HEK293 (cell line): ENCODE results near the gene RGS13.

Experiments
- CTCF ChIA-PET: fragments of 350-600 bp; formaldehyde crosslinking; extraction: SDS; loops from one replicate; lab custom pipeline; 2021; ENCODE audit warnings: antibody characterized with exemption; lab: Yijun Ruan, JAX
- POLR2A ChIA-PET: fragments of 300-600 bp; formaldehyde crosslinking; extraction: SDS; loops from one replicate; lab custom pipeline; 2020; ENCODE audit warnings: antibody characterized with exemption, inconsistent platforms; lab: Yijun Ruan, JAX
- H3K27ac ChIP-seq: fragments of 200-500 bp; sonication (Bioruptor generic); 2 replicates; pipeline ENCODE4 v1.5.1; 2014; ENCODE audit warnings: low read depth, low read length, control low read depth, inconsistent platforms; ENCODE audit errors: extremely low read depth
- H3K36me3 ChIP-seq, 2 experiments: fragments of 200-500 bp in 1 of 2; sonication (Bioruptor generic) in 1 of 2; 1 replicate in 1 of 2; 2 replicates in 1 of 2; pipeline ENCODE4 v1.5.1; 2014 to 2017; ENCODE audit warnings: inconsistent platforms in 2 of 2, low read length in 2 of 2; ENCODE audit not compliant: control insufficient read depth in 2 of 2, insufficient read depth in 1 of 2
- H3K4me1 ChIP-seq: fragments of 200-500 bp; sonication (Bioruptor generic); 2 replicates; pipeline ENCODE4 v1.5.1; 2014; ENCODE audit warnings: mild to moderate bottlenecking, low read length, inconsistent platforms; ENCODE audit not compliant: control insufficient read depth, insufficient read depth
- H3K4me3 ChIP-seq: 2 replicates; pipeline ENCODE4 v1.5.1; 2011; ENCODE audit warnings: low read depth, mild to moderate bottlenecking, control low read depth, low read length, moderate library complexity
- H3K9me3 ChIP-seq: fragments of 200-500 bp; sonication (Bioruptor generic); 2 replicates; pipeline ENCODE4 v1.5.1; 2014; ENCODE audit warnings: low read depth, low read length, inconsistent platforms; ENCODE audit not compliant: control insufficient read depth, insufficient read depth
- GLI2 ChIP-seq: fragments of 450-650 bp; formaldehyde crosslinking; IDR thresholded peaks from 2 replicates; pipeline ENCODE4; 2017; ENCODE audit warnings: missing biosample characterization, missing genetic modification characterization, low read depth, borderline replicate concordance
- GLIS1 ChIP-seq: fragments of 450-650 bp; formaldehyde crosslinking; IDR thresholded peaks from 2 replicates; pipeline ENCODE4 v1.5.1; 2016; ENCODE audit warnings: missing biosample characterization, missing genetic modification characterization
- SALL2 ChIP-seq: fragments of 450-650 bp; formaldehyde crosslinking; IDR thresholded peaks from 2 replicates; pipeline ENCODE4 v1.5.0; 2017; ENCODE audit warnings: missing biosample characterization, mild to moderate bottlenecking, missing genetic modification characterization, borderline replicate concordance
- SETDB1 ChIP-seq: IDR thresholded peaks from one replicate; pipeline ENCODE4 v1.6.1; 2017; ENCODE audit warnings: mild to moderate bottlenecking, low read length, moderate library complexity, mixed read lengths; ENCODE audit not compliant: insufficient read length
- ZBTB48 ChIP-seq: fragments of 450-650 bp; formaldehyde crosslinking; IDR thresholded peaks from 2 replicates; pipeline ENCODE4 v1.5.1; 2016; ENCODE audit warnings: missing biosample characterization, missing genetic modification characterization
- ZBTB8A ChIP-seq: fragments of 450-650 bp; formaldehyde crosslinking; IDR thresholded peaks from 2 replicates; pipeline ENCODE4 v1.5.1; 2016; ENCODE audit warnings: missing biosample characterization, missing genetic modification characterization
- ZNF138 ChIP-seq: fragments of 450-650 bp; formaldehyde crosslinking; IDR thresholded peaks from 2 replicates; pipeline ENCODE4 v1.5.1; 2016; ENCODE audit warnings: missing biosample characterization, missing genetic modification characterization, borderline replicate concordance
- ZNF174 ChIP-seq: fragments of 450-650 bp; formaldehyde crosslinking; IDR thresholded peaks from 2 replicates; pipeline ENCODE4 v1.5.0; 2017; ENCODE audit warnings: missing biosample characterization, mild to moderate bottlenecking, missing genetic modification characterization
- ZNF19 ChIP-seq: fragments of 450-650 bp; formaldehyde crosslinking; IDR thresholded peaks from 2 replicates; pipeline ENCODE4; 2016; ENCODE audit warnings: missing biosample characterization, missing genetic modification characterization, low read depth
- ZNF221 ChIP-seq: fragments of 450-650 bp; formaldehyde crosslinking; IDR thresholded peaks from 2 replicates; pipeline ENCODE4 v1.5.1; 2017; ENCODE audit warnings: missing biosample characterization, missing genetic modification characterization, borderline replicate concordance
- ZNF23 ChIP-seq: fragments of 450-650 bp; formaldehyde crosslinking; IDR thresholded peaks from 2 replicates; pipeline ENCODE4 v1.5.1; 2016; ENCODE audit warnings: missing biosample characterization, missing genetic modification characterization, borderline replicate concordance
- ZNF24 ChIP-seq: fragments of 450-650 bp; formaldehyde crosslinking; IDR thresholded peaks from 2 replicates; pipeline ENCODE4 v1.5.1; 2016; ENCODE audit warnings: missing biosample characterization, missing genetic modification characterization
- ZNF302 ChIP-seq: fragments of 450-650 bp; formaldehyde crosslinking; IDR thresholded peaks from 2 replicates; pipeline ENCODE4 v1.5.1; 2016; ENCODE audit warnings: missing biosample characterization, missing genetic modification characterization, low read depth
- ZNF350 ChIP-seq: fragments of 450-650 bp; formaldehyde crosslinking; IDR thresholded peaks from 2 replicates; pipeline ENCODE4 v1.5.0; 2017; ENCODE audit warnings: missing biosample characterization, mild to moderate bottlenecking, missing genetic modification characterization
- ZNF37A ChIP-seq: fragments of 450-650 bp; IDR thresholded peaks from 2 replicates; pipeline ENCODE4 v1.5.1; 2018; ENCODE audit warnings: missing biosample characterization, missing genetic modification characterization
- ZNF394 ChIP-seq: fragments of 450-650 bp; formaldehyde crosslinking; IDR thresholded peaks from 2 replicates; pipeline ENCODE4 v1.5.1; 2016; ENCODE audit warnings: missing biosample characterization, missing genetic modification characterization, mild to moderate bottlenecking, moderate library complexity, borderline replicate concordance
- ZNF501 ChIP-seq: fragments of 450-650 bp; formaldehyde crosslinking; IDR thresholded peaks from 2 replicates; pipeline ENCODE4 v1.5.1; 2016; ENCODE audit warnings: missing biosample characterization, missing genetic modification characterization
- ZNF560 ChIP-seq: fragments of 450-650 bp; formaldehyde crosslinking; IDR thresholded peaks from 2 replicates; pipeline ENCODE4 v1.5.1; 2017; ENCODE audit warnings: missing biosample characterization, missing genetic modification characterization, borderline replicate concordance
- ZNF600 ChIP-seq: fragments of 450-650 bp; formaldehyde crosslinking; IDR thresholded peaks from 2 replicates; pipeline ENCODE4 v1.5.1; 2016; ENCODE audit warnings: missing biosample characterization, missing genetic modification characterization
- ZNF621 ChIP-seq: fragments of 450-650 bp; formaldehyde crosslinking; IDR thresholded peaks from 2 replicates; pipeline ENCODE4 v1.5.1; 2017; ENCODE audit warnings: missing biosample characterization, missing genetic modification characterization
- ZNF629 ChIP-seq: fragments of 450-650 bp; formaldehyde crosslinking; IDR thresholded peaks from 2 replicates; pipeline ENCODE4 v1.5.1; 2017; ENCODE audit warnings: missing biosample characterization, missing genetic modification characterization
- ZNF776 ChIP-seq: fragments of 450-650 bp; formaldehyde crosslinking; IDR thresholded peaks from 2 replicates; pipeline ENCODE4 v1.5.0; 2017; ENCODE audit warnings: missing biosample characterization, missing genetic modification characterization, borderline replicate concordance
- ZNF791 ChIP-seq: fragments of 450-650 bp; formaldehyde crosslinking; IDR thresholded peaks from 2 replicates; pipeline ENCODE4 v1.5.1; 2016; ENCODE audit warnings: missing biosample characterization, missing genetic modification characterization
- ZNF792 ChIP-seq: fragments of 450-650 bp; formaldehyde crosslinking; IDR thresholded peaks from 2 replicates; pipeline ENCODE4 v1.5.1; 2016; ENCODE audit warnings: missing biosample characterization, missing genetic modification characterization
- TF ChIP-seq, protein P1 (sequence below): fragments of 450-650 bp; formaldehyde crosslinking; IDR thresholded peaks from 2 replicates; pipeline ENCODE4 v1.5.1; 2017; ENCODE audit warnings: missing biosample characterization, missing genetic modification characterization
- TF ChIP-seq, protein P2 (sequence below): fragments of 450-650 bp; formaldehyde crosslinking; IDR thresholded peaks from 2 replicates; pipeline ENCODE4 v1.5.1; 2016; ENCODE audit warnings: missing biosample characterization, missing genetic modification characterization, borderline replicate concordance

Gene RGS13

DNA sequence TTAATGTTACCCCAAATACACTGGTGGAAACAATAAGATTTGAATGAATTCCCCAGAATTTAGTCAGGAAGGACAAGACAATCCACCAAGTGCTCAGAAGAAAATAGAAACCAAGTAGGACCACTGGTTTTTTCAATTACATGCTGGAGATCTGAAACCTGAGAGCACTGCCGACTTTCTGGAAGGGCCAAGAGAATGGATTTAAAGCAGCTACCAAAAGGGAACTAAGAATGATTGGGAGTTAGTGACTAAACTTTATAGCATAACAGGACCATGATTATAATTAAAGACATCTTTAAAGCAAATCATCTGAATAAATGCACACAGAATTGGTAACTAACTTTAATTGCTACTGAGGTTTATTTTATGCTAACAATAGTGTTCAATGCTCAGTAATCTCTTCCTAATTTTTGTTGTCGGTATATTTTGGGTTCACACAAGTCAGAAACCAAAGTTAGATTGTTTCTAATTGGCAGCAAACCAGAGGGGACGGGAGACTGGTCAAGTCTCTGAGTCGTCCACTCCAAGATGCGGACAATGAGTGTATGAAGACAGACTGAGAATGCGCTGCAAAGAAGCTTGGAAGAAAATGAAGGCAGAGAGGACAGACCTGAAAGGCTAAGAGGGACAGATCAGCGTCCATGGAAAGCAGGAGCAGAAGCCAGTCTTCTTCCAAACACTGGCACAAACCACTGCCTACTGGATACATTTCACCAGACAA lies 2.3 kb upstream of the RGS13 start (continued):
- TF ChIP-seq ZNF629 (tag by site-specific recombination): no peak
- TF ChIP-seq ZNF24 (tag by site-specific recombination): no peak
- no peak for TF ChIP-seq ZNF791 (tag by site-specific recombination)
- TF ChIP-seq, protein P1, sequence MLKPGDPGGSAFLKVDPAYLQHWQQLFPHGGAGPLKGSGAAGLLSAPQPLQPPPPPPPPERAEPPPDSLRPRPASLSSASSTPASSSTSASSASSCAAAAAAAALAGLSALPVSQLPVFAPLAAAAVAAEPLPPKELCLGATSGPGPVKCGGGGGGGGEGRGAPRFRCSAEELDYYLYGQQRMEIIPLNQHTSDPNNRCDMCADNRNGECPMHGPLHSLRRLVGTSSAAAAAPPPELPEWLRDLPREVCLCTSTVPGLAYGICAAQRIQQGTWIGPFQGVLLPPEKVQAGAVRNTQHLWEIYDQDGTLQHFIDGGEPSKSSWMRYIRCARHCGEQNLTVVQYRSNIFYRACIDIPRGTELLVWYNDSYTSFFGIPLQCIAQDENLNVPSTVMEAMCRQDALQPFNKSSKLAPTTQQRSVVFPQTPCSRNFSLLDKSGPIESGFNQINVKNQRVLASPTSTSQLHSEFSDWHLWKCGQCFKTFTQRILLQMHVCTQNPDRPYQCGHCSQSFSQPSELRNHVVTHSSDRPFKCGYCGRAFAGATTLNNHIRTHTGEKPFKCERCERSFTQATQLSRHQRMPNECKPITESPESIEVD (tag by site-specific recombination): no peak
- TF ChIP-seq ZNF19 (tag by site-specific recombination): no peak
- TF ChIP-seq GLI2 (tag by site-specific recombination): no peak
- no peak for TF ChIP-seq ZNF776 (tag by site-specific recombination)
- TF ChIP-seq, all 188 proteins: peak for 0

GRCh38 chr1:192635041-192635440 lies 906 bp upstream of the RGS13 start:
- no peaks in the 10 kb centered on the region for H3K36me3 ChIP-seq
- CTCF ChIA-PET: no interaction called here
- H3K27ac ChIP-seq: no peak overlapping the region
- TF ChIP-seq ZNF23: no peak
- TF ChIP-seq ZNF302 (tag by site-specific recombination): no peak
- no peak for TF ChIP-seq ZNF24 (tag by site-specific recombination)
- TF ChIP-seq ZNF174 (tag by site-specific recombination): no peak
- TF ChIP-seq ZNF138: no peak
- TF ChIP-seq ZNF600 (tag by site-specific recombination): no peak
- TF ChIP-seq ZNF394: no peak
- TF ChIP-seq ZNF501: no peak
- TF ChIP-seq, all 188 proteins: peak for 0
- no peaks in the 10 kb centered on the region for H3K4me1 ChIP-seq
- POLR2A ChIA-PET: no interaction called here
- H3K4me3 ChIP-seq: no peak overlapping the region
- no peaks in the 10 kb centered on the region for H3K9me3 ChIP-seq

DNA sequence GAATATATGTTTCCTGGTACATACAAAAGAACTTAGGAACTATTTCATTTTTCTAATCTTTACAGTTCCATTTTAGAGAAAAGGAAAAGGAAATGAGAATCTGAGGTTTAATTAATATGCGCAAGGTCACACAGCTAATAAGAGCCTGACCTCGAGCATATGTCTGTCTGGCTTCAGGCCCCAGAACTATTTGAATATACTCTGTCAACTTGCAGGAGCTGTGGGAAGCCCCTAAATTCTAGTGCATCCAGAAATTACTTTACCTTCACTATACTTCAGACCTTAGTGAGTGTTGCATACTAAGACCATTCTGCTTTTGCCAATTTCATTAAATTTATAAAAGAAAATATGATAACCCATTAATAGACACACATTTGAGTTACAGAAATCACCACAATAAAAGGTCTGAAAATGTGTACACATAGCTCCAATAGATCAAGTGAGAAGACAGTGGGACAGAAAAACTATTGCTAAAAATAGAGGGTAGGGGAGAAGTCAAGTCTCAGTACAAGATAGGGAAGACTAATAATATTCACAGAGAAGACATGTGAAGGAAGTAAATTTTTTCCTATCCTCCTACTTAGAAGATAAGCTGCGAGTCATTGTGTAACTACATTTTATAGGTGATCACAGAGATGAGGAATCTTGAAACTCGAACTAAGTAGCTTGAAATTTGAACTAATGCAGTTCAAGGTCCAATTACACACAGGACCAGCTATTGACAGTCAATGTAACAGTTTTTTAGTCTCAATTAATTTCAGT lies 3.8 kb downstream of the RGS13 start:
- TF ChIP-seq ZNF621: no peak
- TF ChIP-seq ZNF37A (tag by site-specific recombination): no peak
- no peak for TF ChIP-seq ZNF560 (tag by site-specific recombination)
- no peak for TF ChIP-seq SALL2 (tag by site-specific recombination)
- TF ChIP-seq SETDB1: no peak
- H3K36me3 ChIP-seq: no peaks in the 10 kb centered on the region
- no peaks in the 10 kb centered on the region for H3K9me3 ChIP-seq
- ChIA-PET POLR2A (no interaction called here), CTCF (interaction anchor here (0.5 to 0.8 kb wide), 2 partner anchors 78 to 165 kb away, joined by 3 to 4 read pairs; no protein-coding TSS in a partner anchor)
- no peak overlapping the region for H3K4me3 ChIP-seq
- H3K27ac ChIP-seq: no peak overlapping the region
- H3K4me1 ChIP-seq: no peaks in the 10 kb centered on the region

- no peaks in the 10 kb centered on the region for H3K36me3 ChIP-seq
- H3K4me1 ChIP-seq: no peaks in the 10 kb centered on the region
- no peaks in the 10 kb centered on the region for H3K9me3 ChIP-seq
- H3K27ac ChIP-seq: no peak overlapping the region
- CTCF ChIA-PET: no interaction called here
- H3K4me3 ChIP-seq: no peak overlapping the region
- POLR2A ChIA-PET: no interaction called here
- TF ChIP-seq ZNF221 (tag by site-specific recombination): no peak
- TF ChIP-seq ZNF19 (tag by site-specific recombination): no peak
- no peak for TF ChIP-seq ZNF792 (tag by site-specific recombination)
- no peak for TF ChIP-seq ZBTB8A (tag by site-specific recombination)
- no peak for TF ChIP-seq ZNF174 (tag by site-specific recombination)
- no peak for TF ChIP-seq ZBTB48 (tag by site-specific recombination)
- no peak for TF ChIP-seq GLIS1 (tag by site-specific recombination)
- TF ChIP-seq ZNF350 (tag by site-specific recombination): no peak
- no peak for TF ChIP-seq ZNF501
- TF ChIP-seq, protein P2, sequence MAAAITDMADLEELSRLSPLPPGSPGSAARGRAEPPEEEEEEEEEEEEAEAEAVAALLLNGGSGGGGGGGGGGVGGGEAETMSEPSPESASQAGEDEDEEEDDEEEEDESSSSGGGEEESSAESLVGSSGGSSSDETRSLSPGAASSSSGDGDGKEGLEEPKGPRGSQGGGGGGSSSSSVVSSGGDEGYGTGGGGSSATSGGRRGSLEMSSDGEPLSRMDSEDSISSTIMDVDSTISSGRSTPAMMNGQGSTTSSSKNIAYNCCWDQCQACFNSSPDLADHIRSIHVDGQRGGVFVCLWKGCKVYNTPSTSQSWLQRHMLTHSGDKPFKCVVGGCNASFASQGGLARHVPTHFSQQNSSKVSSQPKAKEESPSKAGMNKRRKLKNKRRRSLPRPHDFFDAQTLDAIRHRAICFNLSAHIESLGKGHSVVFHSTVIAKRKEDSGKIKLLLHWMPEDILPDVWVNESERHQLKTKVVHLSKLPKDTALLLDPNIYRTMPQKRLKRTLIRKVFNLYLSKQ: no peak
These were observed 16.2 kb downstream of the RGS13 start for GRCh38 chr1:192652159-192652558.
